Stimulated activated CD4-positive, alpha-beta T cell treated with anti-CD3 and anti-CD28 coated beads, TNF-alpha, amount 100 ng/mL, for 48 hours (primary cell): Measurements from ENCODE around the gene SLC1A3.
"Not testable (repeated sequence)": the region's sequence is repeated elsewhere in the genome, so short reads cannot be mapped to it uniquely, and the experiment has no call there.

Experiments used
- DNase-seq, 3 donors: peaks; one replicate each; pipeline ENCODE4 v3.0.0-alpha.2; 2020; ENCODE audit warnings: low read depth in 3 of 3

The SLC1A3 gene

GRCh38 chr5:36630201-36631145, 24.1 kb downstream of the SLC1A3 start:
- DNase-seq = no peak

- no peak for DNase-seq
These were observed 24.7 kb downstream of the SLC1A3 start for GRCh38 chr5:36631154-36631553.

- DNase-seq = no peak
These were observed 25.4 kb downstream of the SLC1A3 start for GRCh38 chr5:36631620-36632362.

GRCh38 chr5:36632363-36632664, 25.9 kb downstream of the SLC1A3 start:
- no peak for DNase-seq

GRCh38 chr5:36635721-36636390, 29.4 kb downstream of the SLC1A3 start:
- DNase-seq = no peak

DNA sequence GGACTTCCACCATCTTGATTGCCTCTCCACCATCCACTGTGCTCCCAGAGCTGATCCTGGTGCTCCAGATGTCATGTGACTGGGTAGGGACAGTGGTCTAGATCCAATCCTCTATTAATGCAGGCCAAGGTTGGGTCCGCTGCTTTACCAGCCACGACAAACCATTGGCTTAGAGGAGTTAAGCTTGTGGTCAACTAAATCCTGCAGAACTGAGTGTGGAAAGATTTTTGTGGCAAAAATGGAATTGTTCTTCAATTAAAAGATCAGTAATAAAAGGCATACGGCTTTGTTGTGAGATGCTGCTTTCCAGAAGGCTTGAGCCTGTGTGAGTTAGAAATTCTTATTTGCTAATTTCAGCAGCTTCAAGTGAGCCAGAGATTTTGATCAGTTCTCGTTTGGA, 30.7 kb downstream of the SLC1A3 start:
- no peak for DNase-seq

DNA sequence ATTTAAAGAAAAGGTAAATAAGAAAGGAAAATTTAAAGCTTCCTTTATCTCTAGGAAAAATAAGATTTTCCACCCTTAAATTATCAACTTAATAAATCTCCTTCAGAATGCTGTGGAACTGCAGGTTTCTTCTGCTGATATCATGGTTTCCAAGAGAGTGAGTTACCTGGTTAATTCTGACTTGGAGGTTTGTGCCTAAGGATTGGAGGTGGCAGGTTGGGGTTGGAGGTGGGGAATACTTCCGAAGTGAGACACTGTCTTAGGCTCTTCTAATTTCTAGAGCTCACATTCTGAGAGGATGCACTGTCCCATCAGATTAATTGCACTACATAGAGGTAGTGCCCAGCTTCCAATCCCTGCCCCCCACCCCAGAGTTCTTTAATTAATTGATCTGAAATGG, 31.1 kb downstream of the SLC1A3 start:
- no peak for DNase-seq

DNA sequence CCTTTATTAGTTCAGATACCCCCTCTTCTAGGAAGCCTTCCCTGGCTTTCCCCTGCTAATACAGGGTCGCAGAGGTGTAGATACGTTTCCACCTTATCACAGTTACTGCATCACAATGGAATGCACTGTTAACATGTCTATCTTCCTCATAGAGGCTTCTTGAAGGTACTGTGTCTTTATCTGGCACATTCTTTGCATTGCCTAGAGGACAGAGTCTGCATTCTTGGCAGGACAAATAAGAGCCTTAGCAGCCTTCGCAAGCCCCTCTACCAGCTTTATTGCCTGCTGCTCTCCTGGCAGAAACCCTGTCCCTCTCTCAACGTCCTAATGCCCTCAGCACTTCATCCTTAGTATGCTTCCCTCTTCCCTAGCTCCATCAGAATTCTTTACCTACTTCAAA, 31.6 kb downstream of the SLC1A3 start:
- DNase-seq = no peak

DNA sequence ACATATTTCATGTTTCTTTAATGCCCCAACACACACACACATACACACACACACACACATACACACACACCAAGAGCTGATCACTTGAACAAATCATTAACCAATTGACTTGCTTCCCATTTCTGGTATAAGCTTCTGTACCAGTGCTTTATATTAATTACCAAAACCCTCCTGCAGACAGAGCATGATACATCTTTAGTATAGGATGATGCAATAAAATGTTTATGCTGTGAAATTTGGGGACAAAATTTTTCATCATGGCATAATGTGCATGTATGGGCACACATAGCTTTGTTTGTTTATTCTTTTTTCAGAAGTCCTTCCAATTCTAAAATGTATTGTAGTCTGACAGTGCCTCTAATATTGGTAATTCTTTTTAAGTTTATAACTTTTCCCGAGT, 34.5 kb downstream of the SLC1A3 start:
- no peak for DNase-seq

- no peak for DNase-seq
These were observed 35.0 kb downstream of the SLC1A3 start for GRCh38 chr5:36641431-36641830.

DNA sequence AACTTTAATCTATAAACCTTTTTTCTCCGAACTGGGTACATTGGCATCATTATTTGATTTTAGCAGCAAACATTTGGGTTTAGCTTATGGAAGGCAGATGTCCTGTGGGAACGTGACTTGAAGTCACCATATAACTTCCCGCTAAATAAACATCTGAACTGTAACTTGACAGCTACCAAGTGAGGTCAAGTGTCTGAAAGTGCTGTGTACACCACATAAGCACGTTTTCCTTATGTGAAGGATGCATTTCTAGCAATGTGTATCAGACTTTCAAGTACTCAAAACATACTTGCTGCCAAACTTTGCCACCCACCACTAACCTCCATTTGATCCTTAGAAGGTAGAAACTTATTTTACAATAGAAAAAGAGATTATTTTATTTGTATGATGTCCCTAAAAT, 35.7 kb downstream of the SLC1A3 start:
- DNase-seq = no peak

DNA sequence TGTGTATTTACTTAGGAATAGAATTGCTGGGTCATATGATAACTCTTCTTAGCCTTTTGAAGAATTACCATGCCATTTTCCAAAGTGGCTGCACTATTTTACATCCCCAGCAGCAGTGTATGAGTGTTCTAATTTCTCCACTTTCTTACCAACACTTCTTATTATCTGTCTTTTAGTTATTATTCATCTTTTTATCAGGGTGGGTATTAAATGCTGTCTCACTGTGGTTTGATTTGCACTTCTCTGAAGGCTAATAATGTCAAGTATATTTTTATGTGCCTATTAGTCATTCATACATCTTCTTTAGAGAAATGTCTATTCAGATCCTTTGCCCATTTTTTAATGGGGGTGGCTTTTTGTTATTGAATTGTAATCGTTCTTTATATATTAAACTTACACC, 36.8 kb downstream of the SLC1A3 start:
- DNase-seq = no peak

- DNase-seq = not testable (repeated sequence)
These were observed 37.4 kb downstream of the SLC1A3 start for GRCh38 chr5:36643841-36644240.

DNA sequence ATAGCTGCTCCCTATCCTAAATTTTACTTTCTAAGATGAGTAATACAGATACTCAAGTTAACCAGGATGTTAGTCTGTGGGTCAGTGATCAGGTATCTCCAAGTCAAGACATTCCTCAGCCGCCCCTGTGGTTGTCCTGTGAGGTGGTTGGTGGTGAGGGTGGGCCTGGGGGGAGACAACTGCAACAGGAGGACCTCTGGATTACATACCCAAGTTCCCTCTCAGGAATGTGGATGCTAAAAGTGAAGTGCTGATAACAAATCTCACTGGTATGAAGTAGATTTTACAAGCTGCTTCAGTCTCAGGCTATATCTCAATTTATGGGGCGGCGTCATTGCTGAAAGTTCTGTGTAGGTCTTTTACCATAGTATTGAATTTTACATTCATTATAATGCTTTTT, 38.3 kb downstream of the SLC1A3 start:
- DNase-seq = no peak

DNA sequence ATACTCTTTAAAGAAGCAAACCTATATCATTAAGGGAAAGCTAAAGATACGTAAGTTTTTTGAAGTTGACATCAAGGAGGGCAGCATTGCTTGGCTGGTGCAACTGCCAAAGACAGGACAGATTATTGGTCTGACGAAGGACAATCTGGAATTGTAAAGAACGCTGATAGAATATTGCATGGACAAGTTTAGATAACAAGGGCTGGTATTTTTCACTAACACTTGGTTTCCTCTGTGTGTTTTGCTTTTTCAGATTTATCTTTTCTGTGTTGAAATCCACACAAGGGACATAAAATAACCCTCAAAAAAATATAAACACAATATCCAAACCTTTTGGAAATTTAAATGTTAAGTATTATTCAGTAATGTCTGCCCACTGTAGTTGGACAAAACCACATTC, 39.7 kb downstream of the SLC1A3 start:
- DNase-seq = no peak

DNA sequence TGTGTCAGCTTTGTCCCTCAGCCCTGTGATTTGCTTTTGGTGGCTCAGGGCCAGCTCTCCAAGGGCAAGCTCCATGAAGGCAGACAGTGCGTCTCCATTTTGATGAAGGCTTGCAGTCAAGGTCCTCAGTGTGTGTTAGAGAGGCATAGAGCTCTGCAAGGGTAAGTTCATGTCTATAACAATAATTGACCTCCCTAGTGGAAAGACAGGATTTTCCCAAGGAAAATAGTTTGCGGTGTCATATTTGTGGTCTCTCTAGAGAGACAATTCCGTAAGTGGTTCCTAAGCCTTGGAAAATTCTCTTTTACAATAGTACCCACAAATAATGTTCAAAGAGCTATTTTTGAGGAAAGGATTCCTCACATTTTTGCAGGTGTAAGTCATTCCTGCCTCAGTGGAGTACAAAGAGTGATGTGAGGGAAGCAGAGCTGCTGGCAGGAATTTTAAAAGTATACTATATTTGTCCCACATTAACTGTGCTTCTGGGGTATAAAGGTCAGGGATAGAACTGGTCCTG, 40.2 kb downstream of the SLC1A3 start:
- DNase-seq = no peak

GRCh38 chr5:36647046-36647445, 40.6 kb downstream of the SLC1A3 start:
- DNase-seq = no peak

GRCh38 chr5:36648426-36648825, 42.0 kb downstream of the SLC1A3 start:
- DNase-seq = no peak

DNA sequence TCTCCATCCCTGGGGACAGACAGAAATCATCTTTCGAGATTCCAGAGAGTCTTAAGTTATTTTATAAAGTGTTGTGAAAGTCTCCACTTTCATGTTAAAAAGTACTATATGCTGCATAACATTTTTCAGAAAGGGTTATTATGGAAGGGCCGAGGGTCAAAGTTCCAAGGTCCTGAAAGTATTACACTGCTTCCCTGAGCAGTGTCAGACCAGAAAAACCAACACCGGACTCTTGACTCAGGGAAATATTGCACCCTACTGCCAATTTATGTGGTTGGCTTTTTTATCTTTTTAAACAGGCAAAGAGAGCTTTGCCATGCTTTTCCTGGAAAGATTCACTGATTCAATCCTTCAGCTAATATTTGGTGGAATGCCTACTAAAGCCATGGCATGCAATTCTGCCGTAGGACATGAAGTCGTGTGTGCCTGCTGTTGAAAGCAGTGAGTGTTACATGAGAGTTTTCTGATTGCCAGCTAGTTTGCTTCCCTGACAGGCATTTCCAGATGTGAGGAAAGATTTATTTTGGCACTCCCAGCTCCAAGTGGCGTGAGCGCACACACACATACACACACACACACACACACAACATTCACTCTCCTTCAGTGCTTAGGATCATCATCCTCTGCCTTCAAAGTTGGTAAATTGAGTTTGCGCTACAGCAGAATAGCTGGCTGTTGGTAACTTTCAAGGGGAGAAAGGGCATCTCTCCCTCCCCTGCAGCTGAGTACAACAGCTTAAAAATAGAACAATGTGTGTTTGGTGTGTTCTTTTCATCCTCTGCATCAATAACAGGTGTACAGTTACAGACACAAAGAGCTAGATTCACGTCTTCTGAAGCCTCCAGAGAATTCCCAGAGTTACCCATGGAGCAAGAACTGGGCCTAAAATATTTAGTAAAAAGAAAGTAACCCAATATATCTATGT, 45.6 kb downstream of the SLC1A3 start:
- no peak for DNase-seq

GRCh38 chr5:36653044-36653705, 46.8 kb downstream of the SLC1A3 start:
- no peak for DNase-seq

DNA sequence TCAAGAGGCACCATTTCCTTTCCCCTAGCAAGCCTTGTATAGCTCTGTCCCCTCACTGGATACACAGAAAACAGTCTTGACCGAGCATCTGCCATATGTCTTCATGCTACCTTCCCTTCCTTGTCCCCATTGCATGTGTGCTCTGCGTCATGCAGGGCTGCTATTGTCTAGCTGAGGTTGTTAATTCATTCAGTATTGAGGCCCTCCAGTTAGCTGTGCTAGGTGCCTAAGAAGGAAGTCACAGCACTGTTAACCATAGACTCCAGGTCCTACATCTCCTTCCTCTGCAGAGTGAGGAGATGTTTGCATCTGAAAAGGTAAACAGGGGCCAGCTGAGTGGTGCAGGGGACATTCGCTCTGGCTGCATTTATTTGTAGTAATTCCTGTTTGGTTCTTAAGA, 48.2 kb downstream of the SLC1A3 start:
- no peak for DNase-seq
